HG03457 (cell line): Measurements from ENCODE around the gene KDM3A.

Experiments used
- ATAC-seq: cut with Tn5 transposase; IDR thresholded peaks from one replicate; pipeline ENCODE4 v1.9.1; 2021; ENCODE audit warnings: moderate number of reproducible peaks; ENCODE audit not compliant: unreplicated experiment

The KDM3A gene

GRCh38 chr2:86440631-86441391, at the start of gene KDM3A:
Gene KDM3A (plus strand): TSS chr2:86441371. CDS start chr2:86442048, 677 bp downstream.
- ATAC-seq = peak; percentile 73

GRCh38 chr2:86392873-86393518, 48.2 kb upstream of the KDM3A start:
- no peak for ATAC-seq

GRCh38 chr2:86393521-86394491, 47.4 kb upstream of the KDM3A start:
- ATAC-seq = no peak

GRCh38 chr2:86396291-86396785, 44.8 kb upstream of the KDM3A start:
- ATAC-seq = no peak

- ATAC-seq = no peak
Observed at GRCh38 chr2:86397986-86398385, 43.2 kb upstream of the KDM3A start.

GRCh38 chr2:86398500-86399474, 42.4 kb upstream of the KDM3A start:
- ATAC-seq = no peak

GRCh38 chr2:86400321-86400720, 40.9 kb upstream of the KDM3A start:
- ATAC-seq = no peak

GRCh38 chr2:86410581-86410980, 30.6 kb upstream of the KDM3A start:
- ATAC-seq = no peak

- no peak for ATAC-seq
Observed at GRCh38 chr2:86411396-86411795, 29.8 kb upstream of the KDM3A start.

- ATAC-seq = no peak
Observed at GRCh38 chr2:86412007-86412406, 29.2 kb upstream of the KDM3A start.

GRCh38 chr2:86413296-86414094, 27.7 kb upstream of the KDM3A start:
- ATAC-seq = no peak

- ATAC-seq = no peak
Observed at GRCh38 chr2:86414996-86415395, 26.2 kb upstream of the KDM3A start.

- ATAC-seq = no peak
Observed at GRCh38 chr2:86416146-86416545, 25.0 kb upstream of the KDM3A start.

- no peak for ATAC-seq
Observed at GRCh38 chr2:86417961-86418360, 23.2 kb upstream of the KDM3A start.

GRCh38 chr2:86420913-86421312, 20.3 kb upstream of the KDM3A start:
- ATAC-seq = no peak

- no peak for ATAC-seq
Observed at GRCh38 chr2:86426271-86426670, 14.9 kb upstream of the KDM3A start.

GRCh38 chr2:86429335-86429734, 11.8 kb upstream of the KDM3A start:
- no peak for ATAC-seq

- ATAC-seq = no peak
Observed at GRCh38 chr2:86430368-86430767, 10.8 kb upstream of the KDM3A start.

- ATAC-seq = no peak
Observed at GRCh38 chr2:86433137-86433536, 8.0 kb upstream of the KDM3A start.
